ENCODE data around the gene CEPT1.

GRCh38 chr1:111219557-111220286 is 79.7 kb downstream of the CEPT1 start:
- no peak for TF ChIP-seq CTCF (conservative IDR thresholded peaks at IDR 0.05)
- no peak for TF ChIP-seq ZFX (IDR thresholded peaks at IDR 0.05)
